Measurements from ENCODE around the gene VILL.
"Not testable (repeated sequence)": the region's sequence is repeated elsewhere in the genome, so short reads cannot be mapped to it uniquely, and the experiment has no call there.

VILL gene

DNA sequence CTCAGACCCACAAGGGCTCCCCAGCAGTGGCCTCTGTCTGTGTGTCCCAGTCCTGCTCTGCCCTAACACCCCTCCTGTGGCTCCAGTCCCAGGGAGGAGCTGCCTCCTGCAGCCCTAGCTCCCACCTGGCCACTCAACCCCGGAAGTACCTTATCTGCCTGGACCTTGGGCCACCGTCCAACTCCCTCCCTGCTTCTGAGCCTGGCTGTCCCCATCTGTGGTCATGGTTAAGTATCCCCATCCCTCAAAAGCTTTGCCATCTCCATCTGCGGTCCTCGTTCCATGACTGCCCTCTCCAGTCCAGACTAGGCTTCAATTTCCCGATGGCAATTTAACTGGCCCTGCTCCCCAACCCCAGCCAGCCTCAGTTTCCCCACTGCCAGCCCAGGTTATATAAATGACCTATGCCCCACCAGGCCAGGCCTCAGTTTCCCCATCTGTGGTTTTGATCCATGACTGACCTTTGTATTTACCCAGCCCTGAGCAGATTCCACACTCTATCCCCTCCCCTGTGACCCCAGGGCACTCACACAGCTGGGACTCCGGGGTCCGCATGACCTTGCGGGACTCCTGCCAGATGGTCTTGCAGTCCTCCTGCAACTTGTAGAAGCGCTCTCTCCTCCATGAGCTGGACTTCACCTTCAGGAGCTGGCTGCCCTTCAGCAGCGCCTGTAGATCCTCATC lies 29.2 kb downstream of the VILL start:
- no peak for DNase-seq

DNA sequence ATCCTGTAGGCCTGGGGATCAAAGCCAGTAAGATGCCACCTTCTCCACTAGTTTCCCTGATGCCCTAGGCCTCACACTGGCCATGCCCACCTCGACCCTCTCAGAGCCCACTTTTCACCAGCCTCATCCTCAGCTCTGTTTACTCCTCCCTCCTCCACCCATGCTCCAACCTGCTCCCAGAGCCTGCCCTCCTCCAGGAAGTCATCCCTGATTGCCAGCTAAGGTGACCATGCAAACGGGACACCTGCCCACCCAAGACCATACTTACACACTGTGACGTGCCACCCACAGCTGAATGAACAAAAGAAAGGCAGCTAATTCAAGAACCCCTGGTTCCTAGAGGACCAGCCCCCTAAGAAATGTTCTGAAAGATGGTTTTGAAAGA lies 29.7 kb downstream of the VILL start:
- no peak for DNase-seq

DNA sequence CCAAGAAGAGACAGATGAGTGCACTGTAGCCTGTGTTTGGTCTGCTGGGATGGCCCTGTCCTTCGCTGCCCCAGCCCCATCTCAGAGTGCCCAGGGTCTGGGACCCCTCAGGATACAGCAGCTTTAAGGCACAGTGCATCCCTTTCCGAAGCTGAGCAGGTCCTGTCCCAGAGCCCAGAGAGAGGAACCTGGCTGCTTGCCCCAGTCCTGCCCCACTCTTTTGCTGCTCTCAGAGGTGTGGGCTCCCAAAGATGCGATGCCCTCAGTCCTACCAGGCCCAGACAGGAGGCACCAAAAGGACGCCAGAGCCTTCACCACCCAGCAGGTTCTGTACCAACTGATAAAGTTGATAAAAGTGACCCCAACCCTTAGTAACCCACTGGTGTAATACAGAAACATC lies 30.6 kb downstream of the VILL start:
- no peak for DNase-seq

GRCh38 chr3:38022301-38022700 lies 31.7 kb downstream of the VILL start:
- DNase-seq, result no peak

DNA sequence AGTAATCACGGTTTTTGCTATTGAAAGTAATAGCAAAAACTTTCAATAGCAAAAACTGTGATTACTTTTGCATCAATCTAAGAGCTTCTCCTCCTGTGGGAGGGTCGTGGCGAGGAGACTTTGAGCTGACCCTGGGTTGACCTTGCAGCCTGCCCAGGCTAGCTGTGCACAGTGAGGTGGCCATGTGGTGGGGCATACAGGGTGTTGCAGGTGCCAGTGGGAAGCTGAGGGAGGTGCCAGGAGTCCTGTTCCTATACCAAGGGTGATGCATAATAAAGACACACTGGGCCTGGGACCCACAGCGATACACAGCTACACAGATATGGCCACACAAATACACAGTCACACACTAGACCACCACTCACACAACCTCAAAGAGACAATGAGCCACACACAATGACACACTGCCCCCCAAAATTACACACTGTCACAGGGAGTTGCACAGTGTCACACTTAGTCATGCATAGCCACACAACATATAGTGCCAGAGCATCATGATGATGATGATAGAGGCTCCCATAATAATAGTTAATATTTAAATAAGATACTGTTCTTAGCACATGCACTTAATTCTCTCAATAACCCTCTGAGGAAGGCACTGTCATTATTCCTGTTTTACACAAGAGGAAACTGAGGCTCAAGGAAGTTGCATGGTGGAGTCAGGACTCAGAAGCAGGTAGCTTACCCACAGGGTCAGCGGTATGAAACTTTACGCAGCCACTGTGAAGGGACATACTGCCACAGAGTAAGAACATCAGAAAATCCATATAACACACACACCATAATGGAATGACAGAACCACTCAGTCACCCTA lies 32.5 kb downstream of the VILL start:
- DNase-seq, result no peak

- no peak for DNase-seq
These were observed 36.3 kb downstream of the VILL start for GRCh38 chr3:38026856-38027255.

GRCh38 chr3:38027466-38028465 lies 37.2 kb downstream of the VILL start:
- no peak for DNase-seq

DNA sequence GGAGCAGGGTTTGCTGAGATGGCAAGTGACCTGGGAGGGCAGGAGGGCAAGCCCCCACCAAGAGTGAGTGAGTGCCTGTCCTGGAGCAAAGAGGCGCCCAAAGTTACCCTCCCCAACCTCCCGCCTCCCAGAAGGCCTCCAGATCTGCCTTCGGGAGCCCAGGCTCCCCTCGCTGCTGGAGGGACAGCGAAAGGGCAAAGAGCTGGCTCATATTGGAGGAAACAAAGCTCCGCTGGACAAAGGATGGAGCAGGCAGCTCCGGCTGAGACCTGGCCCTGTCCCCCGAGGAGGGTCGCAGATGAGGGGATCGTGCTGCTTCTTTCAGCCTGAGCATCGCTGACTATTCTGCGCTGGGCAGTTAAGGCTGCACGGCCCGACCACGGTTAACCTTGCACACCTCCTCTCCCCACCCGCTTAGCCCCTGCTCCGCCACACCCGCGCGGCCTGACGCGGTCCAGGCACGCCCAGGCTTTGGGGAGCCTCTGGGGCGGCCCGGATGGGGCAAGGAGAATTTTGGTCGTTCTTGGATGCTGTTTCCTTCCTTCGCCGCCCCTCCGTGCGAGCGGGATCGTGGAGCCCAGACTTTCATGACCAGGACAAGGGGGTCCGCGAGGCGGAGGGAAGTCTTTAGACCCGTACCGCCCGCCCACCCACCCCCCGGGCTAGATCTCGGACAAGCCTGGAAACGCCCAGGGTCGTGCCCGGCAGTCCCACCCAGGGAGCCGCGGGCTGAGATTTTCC lies 38.2 kb downstream of the VILL start:
- no peak for DNase-seq

DNA sequence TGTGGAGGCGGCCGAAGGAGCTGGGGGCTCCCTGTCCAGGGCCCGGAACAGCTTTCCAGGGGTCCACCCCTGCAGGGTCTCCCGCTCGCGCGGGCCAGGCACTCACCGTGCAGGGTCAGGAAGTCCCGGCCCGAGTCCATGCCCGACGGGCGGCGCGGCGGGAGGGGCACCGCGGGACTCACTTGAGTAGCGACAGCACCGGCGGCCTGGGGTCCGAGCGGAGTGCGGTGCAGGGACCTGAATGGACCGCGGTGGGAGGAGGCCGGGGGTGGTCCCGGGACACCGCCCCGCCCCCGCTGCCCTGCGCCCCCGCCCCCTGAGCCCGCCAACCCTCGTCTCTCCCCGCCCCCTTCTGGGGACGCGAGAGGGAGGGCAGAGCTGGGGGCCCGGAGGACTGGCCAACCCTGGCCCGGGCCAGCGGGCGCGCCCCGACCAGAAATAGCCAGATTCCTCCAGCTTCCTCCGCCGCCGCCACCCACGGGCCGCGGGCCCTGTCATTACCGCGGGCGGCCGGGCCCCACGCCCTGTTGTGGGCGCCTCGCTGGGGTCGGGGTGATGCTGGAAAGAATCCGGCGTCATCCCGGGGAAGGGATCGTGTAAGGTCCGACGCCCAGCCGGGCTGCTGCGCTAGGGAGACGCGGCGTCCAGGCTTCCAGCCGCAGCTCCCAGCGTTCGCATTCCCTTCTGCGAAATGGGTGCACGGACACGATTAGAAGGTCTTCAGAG lies 39.0 kb downstream of the VILL start, which contains the start of gene PLCD1:
Gene PLCD1, minus strand, starts transcription at position 243 of the 726 bp plus-strand sequence. Its CDS starts 103 bp downstream, at position 140.
- DNase-seq, result no peak

- DNase-seq, result no peak
These were observed 39.8 kb downstream of the VILL start for GRCh38 chr3:38030126-38031021.

DNA sequence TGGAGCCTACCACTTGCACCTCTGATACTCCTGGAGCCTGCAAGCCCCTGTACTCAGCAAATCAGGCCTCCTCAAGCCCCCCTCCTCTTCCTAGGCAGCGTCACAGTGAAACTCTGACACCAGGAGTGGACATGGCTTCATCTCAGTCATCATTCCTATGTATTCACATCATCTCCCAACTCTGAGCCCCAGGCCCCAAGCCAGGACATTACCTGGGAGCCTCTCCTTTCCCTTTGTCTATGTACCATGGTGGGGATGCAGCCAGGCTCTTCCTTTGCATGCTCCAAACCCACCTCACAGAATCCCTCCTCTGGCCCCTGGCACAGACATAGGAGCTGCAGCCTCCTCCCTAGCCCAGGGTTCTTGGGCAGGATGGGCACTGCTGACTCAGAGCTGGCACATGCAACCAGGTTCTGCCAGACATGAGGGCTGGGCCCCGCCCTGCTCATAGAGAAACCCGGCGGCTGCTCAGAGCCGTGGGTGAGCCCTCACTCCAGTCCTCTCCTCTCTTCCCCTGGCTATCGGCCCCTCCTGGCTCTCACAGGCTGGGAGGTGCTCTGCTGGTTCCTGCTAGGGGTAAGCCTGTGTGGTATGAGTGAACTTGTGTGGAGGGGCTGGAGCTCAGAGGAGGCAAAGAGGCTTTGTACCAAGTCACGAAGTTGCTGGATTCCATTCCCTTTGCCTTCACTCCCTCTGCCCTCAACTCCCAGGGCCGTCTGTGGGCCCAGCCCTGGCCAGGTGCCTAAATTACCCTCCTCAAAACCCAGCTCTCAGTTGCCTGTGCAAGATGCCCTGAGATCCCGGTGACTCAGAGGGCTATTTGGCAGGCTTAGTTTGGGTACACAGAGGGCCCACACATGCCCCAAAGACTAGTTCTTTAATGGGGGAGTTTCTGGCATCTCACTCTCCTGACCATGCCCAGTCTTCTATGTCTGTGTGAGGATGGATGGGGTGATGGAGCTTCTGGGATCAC lies 40.7 kb downstream of the VILL start:
- no peak for DNase-seq

GRCh38 chr3:38032328-38032865 lies 41.8 kb downstream of the VILL start:
- no peak for DNase-seq

DNA sequence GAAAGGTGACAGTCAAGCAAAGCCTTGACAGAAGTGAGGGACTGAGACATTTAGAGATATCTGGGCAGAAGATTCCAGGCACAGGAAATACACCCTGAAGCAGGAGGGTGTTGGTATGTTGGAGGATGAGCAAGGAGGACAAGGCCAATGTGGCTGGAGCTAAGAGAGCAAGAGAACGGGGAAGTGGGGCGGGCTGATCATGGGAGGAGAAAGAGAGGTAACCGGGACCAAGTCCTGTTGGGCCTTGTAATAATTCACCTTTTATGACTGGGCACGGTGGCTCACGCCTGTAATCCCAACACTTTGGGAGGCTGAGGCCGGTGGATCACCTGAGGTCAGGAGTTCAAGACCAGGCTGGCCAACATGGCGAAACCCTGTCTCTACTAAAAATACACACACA lies 43.0 kb downstream of the VILL start:
- DNase-seq, result not testable (repeated sequence)

- DNase-seq, result not testable (repeated sequence)
These were observed 43.7 kb downstream of the VILL start for GRCh38 chr3:38034335-38034734.

GRCh38 chr3:38036286-38036685 lies 45.7 kb downstream of the VILL start:
- no peak for DNase-seq

DNA sequence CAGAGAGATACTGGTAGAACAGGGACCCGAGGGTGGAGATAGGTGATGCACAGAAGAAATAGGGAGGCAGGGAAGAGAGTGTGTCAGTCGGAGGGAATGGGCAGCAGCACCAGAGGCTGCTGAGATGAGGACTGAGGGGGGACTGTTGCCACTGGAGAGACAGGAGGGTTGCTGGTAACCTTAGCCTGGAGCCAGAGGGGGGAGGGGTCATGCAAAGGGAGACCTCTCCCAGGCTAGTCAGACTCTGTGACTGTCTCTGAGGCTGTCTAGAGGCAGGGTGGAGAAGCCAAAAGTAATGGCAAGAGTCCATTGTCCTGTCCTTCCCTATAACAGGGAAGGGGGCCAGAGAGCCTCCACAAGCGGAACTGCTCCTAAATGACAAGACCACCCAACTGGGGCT lies 46.3 kb downstream of the VILL start:
- DNase-seq, result no peak

DNA sequence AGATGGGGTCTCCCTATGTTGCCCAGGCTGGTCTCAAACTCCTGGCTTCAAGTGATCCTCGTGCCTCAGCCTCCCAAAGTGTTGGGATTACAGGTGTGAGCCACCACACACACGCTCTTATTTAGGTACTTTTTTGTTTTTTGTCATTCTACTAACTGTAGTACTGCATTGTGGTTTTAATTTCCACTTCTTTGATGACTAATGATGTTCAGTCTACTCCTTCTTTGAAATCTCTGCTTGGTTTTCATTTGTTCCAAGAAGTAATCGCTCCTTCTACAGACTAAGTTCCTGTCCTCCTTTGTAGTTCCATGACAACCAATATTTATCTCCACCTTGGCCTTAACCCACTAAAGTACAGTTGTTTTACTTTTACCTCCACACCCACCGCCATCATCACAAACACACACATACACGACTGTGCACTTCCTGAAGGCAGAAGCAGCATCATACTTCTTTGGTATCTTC lies 47.9 kb downstream of the VILL start:
- no peak for DNase-seq

- no peak for DNase-seq
These were observed 48.7 kb downstream of the VILL start, which contains the start of gene DLEC1 for GRCh38 chr3:38039101-38039898. Gene DLEC1, plus strand, starts transcription at chr3:38039208. Its CDS starts 18 bp downstream, at chr3:38039226.
